Effector CD4-positive, alpha-beta T cell (primary cell): ENCODE results near the gene EFCAB9. TPM values are rescaled to one million over a fixed set of nuclear protein-coding genes. Genes with fewer than 3 reads are reported as not detected.
"Not testable (repeated sequence)": the region's sequence is repeated elsewhere in the genome, so short reads cannot be mapped to it uniquely, and the experiment has no call there.

Source experiments
- DNase-seq: peaks from one replicate; pipeline ENCODE4 v3.0.0-alpha.2; 2020
- total RNA-seq: gene quantifications from one replicate; lab custom pipeline; 2026; lab: John Stamatoyannopoulos, UW

Gene EFCAB9
- total RNA-seq, result not detected

DNA sequence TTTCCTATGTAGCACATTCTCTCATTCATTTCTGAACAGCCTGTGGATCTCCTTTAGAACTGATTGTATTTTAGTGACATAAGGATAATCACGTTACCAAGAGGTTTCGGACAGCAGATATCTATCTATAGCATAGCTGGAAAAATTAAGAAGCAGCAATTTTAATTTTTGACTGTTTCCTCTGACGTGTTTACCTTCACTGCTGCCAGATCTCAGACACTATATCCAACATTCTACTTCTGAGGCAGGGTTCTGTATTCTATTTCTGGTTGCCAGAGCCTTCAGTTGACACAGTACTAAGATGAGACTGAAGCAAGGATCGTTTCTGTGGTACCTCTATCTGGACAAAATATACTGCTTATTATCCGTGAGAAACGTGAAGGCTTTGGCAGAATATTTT lies at the start of gene EFCAB9:
Gene EFCAB9 (plus strand): TSS at position 301 of the 400 bp plus-strand sequence. CDS start 1 bp downstream, at position 302.
- DNase-seq, result no peak

GRCh38 chr5:172144291-172144815 lies 49.6 kb upstream of the EFCAB9 start:
- no peak for DNase-seq

- no peak for DNase-seq
These were observed 48.8 kb upstream of the EFCAB9 start for GRCh38 chr5:172144931-172145869.

- no peak for DNase-seq
These were observed 47.9 kb upstream of the EFCAB9 start for GRCh38 chr5:172145870-172146747.

DNA sequence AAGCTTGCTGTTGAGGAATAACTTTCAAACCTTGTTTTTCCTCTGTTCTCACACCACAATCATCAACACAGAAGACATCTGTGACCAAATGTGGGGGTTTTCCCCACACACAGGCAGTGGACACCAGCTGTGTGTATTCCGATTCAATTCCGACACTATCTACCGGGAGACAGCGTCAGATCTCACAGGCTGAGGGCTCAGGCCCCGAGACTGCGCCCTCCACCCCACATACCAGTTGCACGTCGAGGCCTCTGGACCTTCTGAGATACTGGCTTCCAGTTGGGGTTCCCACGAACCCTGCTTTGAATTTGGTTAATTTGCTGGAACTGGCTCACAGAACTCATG lies 47.3 kb upstream of the EFCAB9 start:
- DNase-seq, result no peak

DNA sequence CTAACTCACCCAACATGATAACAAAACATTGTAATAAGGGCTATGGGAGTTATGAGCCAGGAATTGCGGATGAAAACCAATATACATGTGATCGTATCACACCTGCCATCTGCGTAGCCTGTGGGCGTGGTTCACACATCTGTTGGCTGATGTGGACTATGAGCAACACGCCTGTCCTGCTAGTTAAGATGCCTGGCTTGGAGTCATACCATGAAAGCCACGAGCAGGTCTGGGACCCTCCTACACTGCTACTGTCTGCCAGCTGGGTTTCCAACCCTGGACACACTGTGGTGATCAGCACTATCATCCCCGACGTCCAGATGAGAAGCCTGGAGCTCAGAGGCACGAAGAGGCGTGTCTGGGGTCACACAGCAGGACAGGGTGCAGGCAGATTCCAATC lies 46.1 kb upstream of the EFCAB9 start:
- DNase-seq, result no peak

GRCh38 chr5:172148381-172148780 lies 45.6 kb upstream of the EFCAB9 start:
- no peak for DNase-seq

DNA sequence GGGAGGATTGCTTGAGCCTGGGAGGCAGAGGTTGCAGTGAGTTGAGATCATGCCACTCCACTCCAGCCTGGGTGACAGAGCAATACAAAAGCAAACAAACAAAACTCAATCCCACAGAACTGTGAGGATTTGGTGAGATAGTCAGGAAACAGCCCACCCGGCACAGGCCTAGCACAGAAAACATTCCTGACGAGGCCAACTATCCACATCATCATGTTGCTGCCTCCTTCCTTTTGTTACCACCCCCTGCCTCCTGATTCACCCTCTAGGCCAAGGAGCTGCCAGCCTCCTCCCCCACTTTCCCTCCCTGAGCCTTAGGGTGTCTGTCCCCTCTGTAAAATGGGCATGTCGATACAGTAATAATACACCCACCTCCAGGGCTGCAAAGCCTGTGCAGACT lies 44.9 kb upstream of the EFCAB9 start:
- DNase-seq, result no peak

DNA sequence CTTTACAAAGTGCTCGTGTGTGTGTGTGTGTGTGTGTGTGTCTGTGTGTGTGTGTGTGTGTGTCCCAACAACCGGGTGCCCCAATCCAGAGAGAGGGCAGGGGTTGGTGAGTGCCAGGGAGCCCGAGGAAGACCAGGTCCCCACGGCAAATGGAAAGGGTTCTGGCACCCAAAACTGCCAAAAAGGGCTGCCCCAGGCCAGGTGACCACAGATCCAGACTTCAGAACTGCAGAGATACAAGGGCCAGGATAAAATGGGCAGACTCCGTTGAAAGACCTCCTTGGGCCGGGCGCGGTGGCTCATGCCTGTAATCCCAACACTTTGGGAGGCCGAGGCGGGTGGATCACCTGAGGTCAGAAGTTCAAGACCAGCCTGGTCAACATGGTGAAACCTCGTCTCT lies 44.5 kb upstream of the EFCAB9 start:
- not testable (repeated sequence) for DNase-seq

DNA sequence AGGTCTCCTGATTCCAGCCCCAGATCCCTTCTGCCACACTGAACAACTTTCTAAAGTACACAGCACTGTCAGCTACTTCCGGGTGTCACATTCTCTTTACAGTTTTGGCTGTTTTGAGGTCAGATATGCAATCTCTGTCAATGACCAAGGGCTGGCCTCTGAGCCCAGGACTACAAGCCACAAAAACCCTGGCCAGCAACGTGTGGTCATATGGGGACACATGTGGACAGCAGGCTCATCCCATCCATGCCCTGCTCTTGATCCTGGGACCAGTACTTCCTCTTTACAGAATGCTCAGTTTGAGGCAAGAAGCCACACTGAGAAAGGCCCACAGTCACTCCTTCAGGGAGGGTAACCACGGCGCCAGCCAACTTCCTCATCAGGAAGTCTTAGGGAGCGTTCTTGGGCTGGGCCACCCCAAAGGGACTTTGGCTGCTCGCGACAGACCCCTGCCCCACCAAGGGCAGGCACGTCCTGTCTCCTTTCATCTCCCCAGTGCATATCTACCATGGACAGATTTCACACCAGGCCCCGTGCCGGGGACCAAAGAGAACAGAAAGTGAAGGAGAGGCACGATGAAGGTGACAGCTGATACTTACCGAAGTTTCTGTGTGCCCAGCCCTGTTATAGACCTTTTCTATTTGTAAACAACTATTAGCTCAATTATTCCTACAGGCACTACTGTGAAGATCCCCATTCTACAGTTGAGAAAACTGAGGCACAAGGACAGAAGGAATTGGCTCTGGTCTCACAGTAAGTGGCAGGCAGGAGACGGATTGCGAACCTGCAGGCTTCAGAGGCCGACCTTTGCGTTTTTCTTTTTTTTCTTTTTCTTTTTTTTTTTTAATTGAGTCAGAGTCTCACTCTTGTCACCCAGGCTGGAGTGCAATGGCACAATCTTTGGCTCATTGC lies 43.2 kb upstream of the EFCAB9 start:
- DNase-seq, result no peak

- no peak for DNase-seq
These were observed 42.2 kb upstream of the EFCAB9 start for GRCh38 chr5:172151661-172152210.

DNA sequence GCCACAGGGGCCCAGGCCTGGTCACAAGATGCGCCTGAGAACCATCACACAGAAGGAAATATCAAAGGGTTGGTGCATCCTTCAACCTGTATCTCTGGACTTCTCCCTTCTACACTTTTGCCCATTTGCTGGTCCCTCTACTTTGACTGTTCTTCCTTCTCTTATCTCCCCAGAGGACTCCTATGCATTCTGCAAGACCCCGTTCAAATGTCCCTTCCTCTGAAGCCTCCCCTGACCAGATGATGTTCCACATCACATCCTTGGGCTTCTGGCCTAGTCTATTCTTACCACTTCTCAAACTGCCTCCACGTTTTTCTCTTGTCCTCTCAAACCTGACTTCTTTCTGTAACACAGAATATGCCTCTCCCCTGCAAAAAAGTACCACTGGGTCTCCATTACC lies 40.3 kb upstream of the EFCAB9 start:
- DNase-seq, result no peak

DNA sequence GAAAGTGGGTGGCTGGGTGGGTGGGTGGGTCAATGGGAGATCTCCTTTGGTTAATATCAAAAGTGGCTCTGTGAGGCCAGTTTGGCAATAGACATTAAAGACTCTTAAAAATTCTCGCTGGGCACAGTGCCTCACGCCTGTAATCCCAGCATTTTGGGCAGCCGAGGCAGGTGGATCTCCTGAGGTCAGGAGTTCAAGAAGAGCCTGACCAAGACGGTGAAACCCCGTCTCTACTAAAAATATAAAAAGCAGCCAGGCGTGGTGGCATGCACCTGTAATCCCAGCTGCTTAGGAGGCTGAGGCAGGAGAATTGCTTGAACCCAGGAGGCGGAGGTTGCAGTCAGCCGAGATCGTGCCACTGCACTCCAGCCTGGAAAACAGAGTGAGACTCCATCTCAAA lies 38.9 kb upstream of the EFCAB9 start:
- not testable (repeated sequence) for DNase-seq

- DNase-seq, result no peak
These were observed 37.4 kb upstream of the EFCAB9 start for GRCh38 chr5:172156541-172156994.

DNA sequence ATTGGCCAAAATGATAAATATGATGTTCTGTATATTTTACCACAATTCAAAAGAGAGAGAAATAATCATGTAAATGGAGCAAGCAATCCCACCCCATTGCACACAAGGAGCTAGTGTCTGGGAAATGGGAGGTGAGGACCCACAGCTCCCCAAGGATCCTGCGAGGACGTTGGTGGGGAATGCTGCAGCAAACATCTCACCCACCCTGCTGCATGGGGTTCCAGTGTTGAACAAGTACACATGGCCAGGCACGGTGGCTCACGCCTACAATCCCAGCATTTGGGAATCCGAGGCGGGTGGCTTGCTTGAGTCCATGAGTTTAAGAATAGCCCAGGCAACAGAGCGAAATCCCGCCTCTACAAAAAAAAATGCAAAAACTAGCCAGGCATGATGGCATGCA lies 35.0 kb upstream of the EFCAB9 start:
- DNase-seq, result no peak

DNA sequence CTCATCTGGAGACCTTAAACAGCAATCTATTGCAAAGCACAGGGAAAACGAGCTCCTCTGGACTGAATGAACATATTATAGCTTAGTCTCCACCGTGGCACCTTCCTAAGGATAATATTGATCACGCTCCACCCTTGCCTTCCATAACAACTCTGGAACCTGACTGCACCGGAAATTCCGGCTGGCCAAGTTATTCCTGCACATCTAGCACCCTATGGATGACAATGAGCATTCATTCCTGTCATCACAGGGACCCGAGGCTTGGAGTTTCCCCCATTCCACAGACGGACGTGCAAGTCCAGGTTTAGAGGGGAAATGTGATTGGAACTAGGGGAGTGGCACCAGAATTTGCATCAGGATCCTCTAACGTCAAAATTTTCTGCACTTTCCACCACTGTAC lies 33.5 kb upstream of the EFCAB9 start:
- DNase-seq, result no peak

GRCh38 chr5:172162323-172162986 lies 31.5 kb upstream of the EFCAB9 start:
- DNase-seq, result no peak

- no peak for DNase-seq
These were observed 31.0 kb upstream of the EFCAB9 start for GRCh38 chr5:172162987-172163343.

GRCh38 chr5:172163346-172163745 lies 30.6 kb upstream of the EFCAB9 start:
- DNase-seq, result no peak

GRCh38 chr5:172164769-172165212 lies 29.2 kb upstream of the EFCAB9 start:
- DNase-seq, result no peak

DNA sequence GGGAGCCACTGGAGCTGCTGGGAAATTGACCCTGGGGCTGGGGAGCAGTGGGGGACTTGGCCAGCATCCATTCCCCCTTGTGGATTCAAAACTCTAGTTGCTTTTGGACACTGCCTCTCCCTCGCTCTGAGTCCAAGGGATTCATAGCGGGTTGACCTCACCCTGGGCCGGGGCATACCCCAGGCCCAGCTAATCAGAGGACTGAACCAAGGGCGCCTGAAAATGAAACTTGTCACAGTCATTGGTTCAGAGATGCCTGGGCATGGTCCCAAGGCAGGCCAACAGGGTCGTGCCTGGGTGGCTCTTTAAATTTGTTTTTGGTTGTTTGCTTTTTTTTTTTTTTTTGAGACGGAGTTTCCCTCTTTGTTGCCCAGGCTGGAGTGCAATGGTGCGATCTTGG lies 28.5 kb upstream of the EFCAB9 start:
- DNase-seq, result no peak
